ENCODE measurements around the gene IL36G. TPM values are rescaled to one million over a fixed set of nuclear protein-coding genes. Genes with fewer than 3 reads are reported as not detected.
A peak's percentile ranks its signal among the peaks of the same experiment; 100 is the strongest.

IL36G gene
- total and polyA plus RNA-seq, 9 of the 15 experiments (the other 6 are each of a cell fraction or from before 2014, with no cell fraction given) = not detected

DNA sequence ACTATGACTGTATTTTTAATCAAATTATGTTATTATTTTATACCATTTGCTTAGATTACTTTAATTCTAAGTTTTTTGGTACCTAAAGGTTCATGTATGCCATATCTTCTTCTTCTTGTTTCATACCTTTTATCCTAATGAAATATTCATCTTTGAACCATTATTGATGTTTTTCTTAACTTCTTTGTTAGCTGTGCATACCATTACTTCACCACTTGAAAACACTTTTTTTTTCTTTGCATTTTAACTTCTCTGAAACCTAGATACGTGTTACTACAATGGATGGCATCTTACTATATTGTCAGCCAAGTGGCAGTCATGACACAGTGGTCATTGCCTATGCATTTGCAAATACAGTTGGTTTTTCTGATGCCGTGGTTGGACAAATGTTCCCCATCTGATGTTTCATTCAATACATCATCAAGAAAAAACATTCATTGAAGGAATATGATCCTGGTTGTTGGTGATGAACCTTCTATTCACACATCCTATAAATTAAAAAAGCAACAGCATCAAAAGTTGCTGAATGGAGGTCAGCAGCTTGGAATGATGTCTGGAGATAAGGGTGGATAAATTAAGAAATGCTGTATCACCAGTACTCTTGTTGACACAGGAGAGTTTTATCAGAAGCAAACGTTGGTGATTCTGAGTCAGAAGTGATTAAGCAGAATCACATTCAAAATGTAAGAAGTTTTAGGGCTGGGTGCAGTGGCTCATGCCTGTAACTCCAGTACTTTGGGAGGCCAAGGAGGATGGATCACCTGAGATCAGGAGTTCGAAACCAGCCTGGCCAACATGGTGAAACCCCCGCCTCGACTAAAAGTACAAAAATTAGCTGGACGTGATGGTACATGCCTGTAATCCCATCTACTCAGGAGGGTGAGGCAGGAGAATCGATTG lies 34.9 kb downstream of the IL36G start (continued):
- TF ChIP-seq ATF3 (IDR thresholded peaks at IDR 0.05) (peak; percentile 97), ATF3 (CRISPR knock-in tag; conservative IDR thresholded peaks at IDR 0.05) (peak; percentile 85; the same call in 1 of the 2 replicates), SMARCA5 (IDR thresholded peaks at IDR 0.05) (peak; percentile 75), ZNF143 (CRISPR knock-in tag; IDR thresholded peaks at IDR 0.05) (no peak), HEY1 (CRISPR knock-in tag; IDR thresholded peaks at IDR 0.05; ENCODE audit: borderline replicate concordance) (no peak), MTF1 (CRISPR knock-in tag; IDR thresholded peaks at IDR 0.05; ENCODE audit: borderline replicate concordance) (no peak), NCOA1 (IDR thresholded peaks at IDR 0.05; ENCODE audit: low read depth) (peak; percentile 91), TOE1 (IDR thresholded peaks at IDR 0.05; ENCODE audit: borderline replicate concordance) (peak; percentile 60), TOE1 (CRISPR knock-in tag; IDR thresholded peaks at IDR 0.05; ENCODE audit: borderline replicate concordance, low read depth) (no peak), DNMT1 (IDR thresholded peaks at IDR 0.05) (peak; percentile 91; the same call in 1 of the 2 replicates), PML (IDR thresholded peaks at IDR 0.05; ENCODE audit: low read length) (peak; percentile 93), ZEB2 (IDR thresholded peaks at IDR 0.05) (0 out of 2 replicates have a peak, but pooled peaks have one; percentile 80), MAZ (CRISPR knock-in tag; conservative IDR thresholded peaks at IDR 0.05 in 1 of 2, IDR thresholded peaks at IDR 0.05 in 1 of 2) (no peak; a peak in 1 of 4 replicates), CHCHD3 (CRISPR knock-in tag; IDR thresholded peaks at IDR 0.05) (no peak), ZBTB49 (CRISPR knock-in tag; IDR thresholded peaks at IDR 0.05; ENCODE audit: borderline replicate concordance) (no peak), ZNF512 (tag; IDR thresholded peaks at IDR 0.05) (peak; percentile 25; the same call in 1 of the 2 replicates), BRD4 (IDR thresholded peaks at IDR 0.05) (peak; percentile 82; the same call in 1 of the 2 replicates), HDAC2 (IDR thresholded peaks at IDR 0.05) (peak; percentile 92), ZNF316 (IDR thresholded peaks at IDR 0.05) (peak; percentile 99), CEBPG (CRISPR knock-in tag; IDR thresholded peaks at IDR 0.05) (no peak), CEBPG (tag; conservative IDR thresholded peaks at IDR 0.05 in 1 of 2, IDR thresholded peaks at IDR 0.05 in 1 of 2) (0 out of 4 replicates have a peak, but pooled peaks of 1 of the 2 experiments have one; percentile 36), KDM1A (IDR thresholded peaks at IDR 0.05) (peak; percentile 94), GATAD2B (IDR thresholded peaks at IDR 0.05; ENCODE audit: borderline replicate concordance) (peak; percentile 96)
- TF ChIP-seq, protein P1, sequence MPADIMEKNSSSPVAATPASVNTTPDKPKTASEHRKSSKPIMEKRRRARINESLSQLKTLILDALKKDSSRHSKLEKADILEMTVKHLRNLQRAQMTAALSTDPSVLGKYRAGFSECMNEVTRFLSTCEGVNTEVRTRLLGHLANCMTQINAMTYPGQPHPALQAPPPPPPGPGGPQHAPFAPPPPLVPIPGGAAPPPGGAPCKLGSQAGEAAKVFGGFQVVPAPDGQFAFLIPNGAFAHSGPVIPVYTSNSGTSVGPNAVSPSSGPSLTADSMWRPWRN (IDR thresholded peaks at IDR 0.05; ENCODE audit: low read depth) = peak; percentile 67; the same call in 1 of the 2 replicates

Data from K562 (cell line).